ENCODE results near the gene G2E3.

DNA sequence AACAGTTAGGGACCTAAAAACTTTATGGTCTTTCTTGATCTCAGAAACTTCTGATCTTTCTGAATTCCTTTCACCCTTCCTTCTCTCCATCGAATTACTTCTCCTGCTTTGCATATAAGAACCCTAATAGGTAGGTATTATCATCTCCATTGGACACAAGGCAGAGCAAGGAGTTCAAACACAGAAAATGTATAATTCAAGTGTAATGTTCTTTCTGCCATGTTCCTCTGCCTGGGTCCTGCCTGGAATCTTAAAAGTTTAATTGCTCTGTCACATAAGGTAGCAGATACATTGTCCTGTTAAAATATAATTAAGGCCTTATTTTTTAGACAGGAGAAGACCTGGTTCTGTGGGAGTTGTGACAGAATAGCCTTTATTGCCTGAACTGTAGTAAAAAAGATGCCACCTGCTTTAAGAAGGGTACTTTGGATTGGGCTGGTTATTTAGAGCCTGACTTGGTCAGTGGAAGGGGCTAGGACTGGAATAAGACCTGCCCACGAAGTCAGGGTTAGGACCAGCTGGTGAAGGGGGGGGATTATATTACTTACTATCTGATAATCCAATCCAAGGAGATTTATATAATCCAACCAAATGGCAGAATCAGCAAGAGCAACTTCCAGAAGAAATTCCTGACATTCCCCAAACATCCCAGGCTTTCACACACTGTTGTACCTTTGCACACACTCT, 10.4 kb downstream of the G2E3 start:
- TF ChIP-seq POLR2A (IDR thresholded peaks at IDR 0.05; ENCODE audit: low read depth, low read length) (no peak), SPI1 (IDR thresholded peaks at IDR 0.05; ENCODE audit: low read depth, low read length) (no peak), POLR2AphosphoS5 (IDR thresholded peaks at IDR 0.05; ENCODE audit: low read depth, low read length) (no peak), TAF1 (IDR thresholded peaks at IDR 0.05; ENCODE audit: low read depth, low read length) (no peak)
